KOPT-K1 (cell line): Measurements from ENCODE around the gene AFG1L.
"Not testable (repeated sequence)": the region's sequence is repeated elsewhere in the genome, so short reads cannot be mapped to it uniquely, and the experiment has no call there.

Experiments used
- H3K27ac ChIP-seq: fragments of 200-600 bp; sonication (generic); 2 replicates; pipeline ENCODE4 v1.5.1; 2016; ENCODE audit warnings: antibody characterized with exemption, mild to moderate bottlenecking, low read depth, low read length; ENCODE audit not compliant: poor library complexity, severe bottlenecking
- H3K36me3 ChIP-seq: fragments of 200-600 bp; sonication (generic); 2 replicates; pipeline ENCODE4 v1.5.1; 2017; ENCODE audit warnings: antibody characterized with exemption, mild to moderate bottlenecking, low read length, moderate library complexity; ENCODE audit not compliant: insufficient read depth
- H3K9me3 ChIP-seq: fragments of 200-600 bp; sonication (generic); 2 replicates; pipeline ENCODE4 v1.5.1; 2017; ENCODE audit warnings: antibody characterized with exemption, low read length, mild to moderate bottlenecking; ENCODE audit not compliant: insufficient read depth, poor library complexity, severe bottlenecking

Gene AFG1L

GRCh38 chr6:108294727-108295625 is at the start of gene AFG1L:
Gene AFG1L, plus strand, starts transcription at chr6:108295054. Its CDS starts 26 bp downstream, at chr6:108295080.
- Histone ChIP-seq H3K36me3 (no peaks in the 10 kb centered on the region), H3K9me3 (no peaks in the 10 kb centered on the region), H3K27ac (peak within 1 kb of the TSS; percentile 95)

- Histone ChIP-seq H3K9me3 (peaks cover 19% of the 10 kb centered on the region), H3K36me3 (peaks cover 60% of the 10 kb centered on the region)
- not testable (repeated sequence) for H3K27ac ChIP-seq
These were observed 49.8 kb upstream of the AFG1L start for GRCh38 chr6:108245095-108245494.

- Histone ChIP-seq H3K9me3 (peaks cover 10% of the 10 kb centered on the region), H3K27ac (no peak overlapping the region), H3K36me3 (peaks cover 40% of the 10 kb centered on the region)
These were observed 46.8 kb upstream of the AFG1L start for GRCh38 chr6:108247965-108248536.

GRCh38 chr6:108250240-108250866 is 44.5 kb upstream of the AFG1L start:
- no peak overlapping the region for H3K27ac ChIP-seq
- H3K36me3 ChIP-seq, result peaks cover 41% of the 10 kb centered on the region
- peaks cover 4% of the 10 kb centered on the region for H3K9me3 ChIP-seq

GRCh38 chr6:108251252-108251651 is 43.6 kb upstream of the AFG1L start:
- Histone ChIP-seq H3K36me3 (peaks cover 50% of the 10 kb centered on the region), H3K9me3 (peaks cover 4% of the 10 kb centered on the region), H3K27ac (no peak overlapping the region)

GRCh38 chr6:108252055-108252454 is 42.8 kb upstream of the AFG1L start:
- H3K27ac ChIP-seq, result no peak overlapping the region
- no peaks in the 10 kb centered on the region for H3K9me3 ChIP-seq
- peaks cover 53% of the 10 kb centered on the region for H3K36me3 ChIP-seq

- Histone ChIP-seq H3K36me3 (peaks cover 52% of the 10 kb centered on the region), H3K27ac (no peak overlapping the region), H3K9me3 (no peaks in the 10 kb centered on the region)
These were observed 41.6 kb upstream of the AFG1L start for GRCh38 chr6:108253241-108253640.

GRCh38 chr6:108254433-108255410 is 40.1 kb upstream of the AFG1L start:
- H3K36me3 ChIP-seq, result peaks cover 42% of the 10 kb centered on the region
- no peak overlapping the region for H3K27ac ChIP-seq
- no peaks in the 10 kb centered on the region for H3K9me3 ChIP-seq

GRCh38 chr6:108260126-108260808 is 34.6 kb upstream of the AFG1L start:
- Histone ChIP-seq H3K27ac (peak overlapping the region; percentile 84), H3K9me3 (no peaks in the 10 kb centered on the region), H3K36me3 (peaks cover 20% of the 10 kb centered on the region)

GRCh38 chr6:108260809-108261569 is 33.9 kb upstream of the AFG1L start, which contains the start of gene SNX3:
Gene SNX3, minus strand, starts transcription at chr6:108261040. Its CDS starts 119 bp downstream, at chr6:108260921.
- no peaks in the 10 kb centered on the region for H3K9me3 ChIP-seq
- peak within 1 kb of the TSS; percentile 84 for H3K27ac ChIP-seq
- peaks cover 13% of the 10 kb centered on the region for H3K36me3 ChIP-seq

- no peaks in the 10 kb centered on the region; the same call in 1 of the 2 replicates for H3K36me3 ChIP-seq
- H3K9me3 ChIP-seq, result no peaks in the 10 kb centered on the region
- no peak overlapping the region for H3K27ac ChIP-seq
These were observed 31.5 kb upstream of the AFG1L start for GRCh38 chr6:108263371-108263770.

GRCh38 chr6:108268845-108269244 is 26.0 kb upstream of the AFG1L start:
- H3K27ac ChIP-seq, result no peak overlapping the region
- H3K36me3 ChIP-seq, result no peaks in the 10 kb centered on the region
- H3K9me3 ChIP-seq, result no peaks in the 10 kb centered on the region

- not testable (repeated sequence) for H3K36me3 ChIP-seq, H3K9me3 ChIP-seq, H3K27ac ChIP-seq
These were observed 24.9 kb upstream of the AFG1L start for GRCh38 chr6:108269955-108270354.
